PC-3 (cell line): ENCODE results near the gene CORO1C.

Source experiments
- EZH2 ChIP-seq: fragments of 300-600 bp; sonication (generic); IDR thresholded peaks from one replicate; pipeline ENCODE4 v1.6.1; 2017; ENCODE audit warnings: antibody characterized with exemption, mild to moderate bottlenecking, low read length; ENCODE audit not compliant: unreplicated experiment
- EZH2phosphoT487 ChIP-seq: fragments of 300-600 bp; sonication (generic); IDR thresholded peaks from 2 replicates; pipeline ENCODE4 v1.6.1; 2018; ENCODE audit warnings: mild to moderate bottlenecking, antibody characterized with exemption, low read length, borderline replicate concordance
- TF ChIP-seq, protein P1 (sequence below): fragments of 300-600 bp; sonication (generic); conservative IDR thresholded peaks from 2 replicates; pipeline ENCODE4 v1.5.1; 2017; ENCODE audit warnings: antibody characterized with exemption, low read depth, mild to moderate bottlenecking, low read length

DNA sequence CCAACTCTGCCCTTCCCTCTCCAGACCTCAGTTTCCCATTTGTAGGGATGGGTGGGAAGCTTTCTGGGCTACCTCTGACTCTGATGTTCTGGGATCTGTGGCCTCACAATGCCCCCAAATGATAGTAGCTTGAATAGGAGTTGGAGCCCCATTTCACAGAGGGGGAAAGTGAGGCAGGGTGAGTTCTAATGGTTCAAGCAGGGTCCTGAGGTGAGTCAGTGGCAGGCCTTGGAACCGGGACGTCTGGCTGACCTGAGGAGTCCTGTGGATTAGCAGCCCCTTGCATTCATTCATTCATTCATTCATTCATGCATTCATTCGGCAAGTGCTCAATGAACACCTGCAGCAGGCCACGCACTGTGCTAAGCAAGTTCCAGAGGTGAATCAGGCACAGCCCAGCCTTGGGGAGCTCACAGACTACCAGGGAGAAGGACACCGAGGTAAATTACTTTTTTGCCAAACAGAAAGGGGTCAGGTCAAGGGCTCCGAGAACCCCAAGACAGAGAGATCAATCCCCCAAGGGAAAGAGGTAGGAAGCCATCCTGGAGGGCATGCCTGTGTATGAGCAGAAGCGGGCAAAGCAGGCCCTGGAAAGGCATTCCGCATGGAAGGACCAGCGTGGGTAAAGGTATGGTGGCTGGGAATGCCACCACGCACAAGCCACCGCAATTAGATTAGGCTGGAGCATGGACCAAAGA lies 132.6 kb downstream of the CORO1C start:
- TF ChIP-seq EZH2 (no peak), EZH2phosphoT487 (no peak)
- TF ChIP-seq, protein P1, sequence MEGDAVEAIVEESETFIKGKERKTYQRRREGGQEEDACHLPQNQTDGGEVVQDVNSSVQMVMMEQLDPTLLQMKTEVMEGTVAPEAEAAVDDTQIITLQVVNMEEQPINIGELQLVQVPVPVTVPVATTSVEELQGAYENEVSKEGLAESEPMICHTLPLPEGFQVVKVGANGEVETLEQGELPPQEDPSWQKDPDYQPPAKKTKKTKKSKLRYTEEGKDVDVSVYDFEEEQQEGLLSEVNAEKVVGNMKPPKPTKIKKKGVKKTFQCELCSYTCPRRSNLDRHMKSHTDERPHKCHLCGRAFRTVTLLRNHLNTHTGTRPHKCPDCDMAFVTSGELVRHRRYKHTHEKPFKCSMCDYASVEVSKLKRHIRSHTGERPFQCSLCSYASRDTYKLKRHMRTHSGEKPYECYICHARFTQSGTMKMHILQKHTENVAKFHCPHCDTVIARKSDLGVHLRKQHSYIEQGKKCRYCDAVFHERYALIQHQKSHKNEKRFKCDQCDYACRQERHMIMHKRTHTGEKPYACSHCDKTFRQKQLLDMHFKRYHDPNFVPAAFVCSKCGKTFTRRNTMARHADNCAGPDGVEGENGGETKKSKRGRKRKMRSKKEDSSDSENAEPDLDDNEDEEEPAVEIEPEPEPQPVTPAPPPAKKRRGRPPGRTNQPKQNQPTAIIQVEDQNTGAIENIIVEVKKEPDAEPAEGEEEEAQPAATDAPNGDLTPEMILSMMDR, result no peak
